T-helper 2 cell treated with Interferon-gamma antibody and Interleukin-4, amounts not matched to agents 100 ng/mL and 5 ng/mL, for 36 hours (primary cell): ENCODE results near the gene HMGB2. TPM values are rescaled to one million over a fixed set of nuclear protein-coding genes. Genes with fewer than 3 reads are reported as not detected.

Source experiments
- intact Hi-C: fragments of 100-400 bp; cut with micrococcal nuclease; formaldehyde crosslinking; loops from one replicate; pipeline ENCODE4 v1.15.1; 2023
- total RNA-seq: library from RNA; stranded (reverse); gene quantifications from 2 replicates; pipeline ENCODE4 v1.2.3, GENCODE V29; 2022

HMGB2 gene
- total RNA-seq, 1 donor from 2014 or later: 705 TPM

GRCh38 chr4:173291899-173292298 is 42.3 kb downstream of the HMGB2 start:
- intact Hi-C loops: no loop called here

- intact Hi-C loops: no loop called here
Observed at GRCh38 chr4:173289353-173289727, 44.8 kb downstream of the HMGB2 start.

GRCh38 chr4:173288698-173289352 is 45.3 kb downstream of the HMGB2 start:
- intact Hi-C loops: loop anchor here (1.0 kb wide), 1 partner anchor 128 kb away; no protein-coding TSS in a partner anchor

- intact Hi-C loops: loop anchor here (1.0 kb wide), 1 partner anchor 129 kb away; no protein-coding TSS in a partner anchor
Observed at GRCh38 chr4:173288296-173288695, 45.9 kb downstream of the HMGB2 start.

- intact Hi-C loops: no loop called here
Observed at GRCh38 chr4:173287486-173287885, 46.7 kb downstream of the HMGB2 start.

GRCh38 chr4:173284463-173284862 is 49.7 kb downstream of the HMGB2 start:
- intact Hi-C loops: no loop called here

- intact Hi-C loops: no loop called here
Observed at GRCh38 chr4:173282626-173283025, 51.5 kb downstream of the HMGB2 start.

- intact Hi-C loops: no loop called here
Observed at GRCh38 chr4:173282256-173282562, 51.9 kb downstream of the HMGB2 start.

- intact Hi-C loops: no loop called here
Observed at GRCh38 chr4:173281406-173282255, 52.5 kb downstream of the HMGB2 start.

Other genes starting within 250 kb of the HMGB2 start
- 20.5 and 21.2 TPM in 2 replicates for gene GALNT7, start 165.5 kb downstream of the HMGB2 start, total RNA-seq
- gene SAP30, start 36.6 kb upstream of the HMGB2 start, total RNA-seq: 23.1 and 24.9 TPM in 2 replicates
- gene SCRG1, start 64.8 kb upstream of the HMGB2 start, total RNA-seq: not detected in 2 replicates
- gene HAND2, start 195.9 kb upstream of the HMGB2 start, total RNA-seq: not detected in 2 replicates